ENCODE data around the gene CLIC1.

The CLIC1 gene

GRCh38 chr6:31739639-31740396, 3.5 kb upstream of the CLIC1 start, which contains the start of gene MSH5:
TSS of gene MSH5 (plus strand) at chr6:31740005. CDS start at chr6:31740467, 462 bp downstream.
- no peak for FAIRE-seq
- peak; percentile 98 for DNase-seq (ENCODE audit: low spot score)

GRCh38 chr6:31737991-31738979, 2.0 kb upstream of the CLIC1 start:
- no peak for FAIRE-seq
- DNase-seq (ENCODE audit: low spot score): peak; percentile 27

- DNase-seq (ENCODE audit: low spot score) (no peak), FAIRE-seq (no peak)
These were observed 1.1 kb upstream of the CLIC1 start for GRCh38 chr6:31737315-31737990.

- no peak for FAIRE-seq
- DNase-seq (ENCODE audit: low spot score): no peak
These were observed 511 bp upstream of the CLIC1 start for GRCh38 chr6:31736768-31737314.

GRCh38 chr6:31734821-31735406, 1.4 kb downstream of the CLIC1 start:
- DNase-seq (ENCODE audit: low spot score) (peak; percentile 82), FAIRE-seq (no peak)

GRCh38 chr6:31734247-31734820, 2.0 kb downstream of the CLIC1 start:
- no peak for DNase-seq (ENCODE audit: low spot score)
- no peak for FAIRE-seq

- DNase-seq (ENCODE audit: low spot score): no peak
These were observed 2.6 kb downstream of the CLIC1 start for GRCh38 chr6:31733734-31734133.

GRCh38 chr6:31732029-31732428, 4.3 kb downstream of the CLIC1 start:
- no peak for DNase-seq (ENCODE audit: low spot score)
- no peak for FAIRE-seq

More at GRCh38 chr6:31733734-31734133, 2.6 kb downstream of the CLIC1 start:
- no peak for FAIRE-seq

- DNase-seq (ENCODE audit: low spot score) (no peak), FAIRE-seq (no peak)
These were observed 5.7 kb downstream of the CLIC1 start for GRCh38 chr6:31730631-31731086.

GRCh38 chr6:31729979-31730630, 6.2 kb downstream of the CLIC1 start:
- DNase-seq (ENCODE audit: low spot score): peak; percentile 91
- FAIRE-seq: no peak

- FAIRE-seq (no peak), DNase-seq (ENCODE audit: low spot score) (peak; percentile 89)
These were observed 6.8 kb downstream of the CLIC1 start for GRCh38 chr6:31729515-31729978.

GRCh38 chr6:31728767-31729514, 7.4 kb downstream of the CLIC1 start, which contains the start of gene DDAH2:
TSS of gene DDAH2 (minus strand) at chr6:31729299. CDS start at chr6:31729161, 138 bp downstream.
- no peak for DNase-seq (ENCODE audit: low spot score)
- no peak for FAIRE-seq

- DNase-seq (ENCODE audit: low spot score) (no peak), FAIRE-seq (no peak)
These were observed 8.3 kb downstream of the CLIC1 start for GRCh38 chr6:31727717-31728671.

- DNase-seq (ENCODE audit: low spot score) (no peak), FAIRE-seq (no peak)
These were observed 9.2 kb downstream of the CLIC1 start for GRCh38 chr6:31727034-31727716.

GRCh38 chr6:31725502-31726350, 10.6 kb downstream of the CLIC1 start:
- FAIRE-seq: no peak
- no peak for DNase-seq (ENCODE audit: low spot score)

All from urothelium cell line (cell line).